Raji (cell line): Measurements from ENCODE around the gene PRSS1.

ENCODE experiments used
- POLR2A ChIP-seq: IDR thresholded peaks from 2 replicates; pipeline ENCODE4 v1.6.1; 2011; ENCODE audit warnings: low read depth, low read length, control low read depth; ENCODE audit not compliant: insufficient read depth

The PRSS1 gene

DNA sequence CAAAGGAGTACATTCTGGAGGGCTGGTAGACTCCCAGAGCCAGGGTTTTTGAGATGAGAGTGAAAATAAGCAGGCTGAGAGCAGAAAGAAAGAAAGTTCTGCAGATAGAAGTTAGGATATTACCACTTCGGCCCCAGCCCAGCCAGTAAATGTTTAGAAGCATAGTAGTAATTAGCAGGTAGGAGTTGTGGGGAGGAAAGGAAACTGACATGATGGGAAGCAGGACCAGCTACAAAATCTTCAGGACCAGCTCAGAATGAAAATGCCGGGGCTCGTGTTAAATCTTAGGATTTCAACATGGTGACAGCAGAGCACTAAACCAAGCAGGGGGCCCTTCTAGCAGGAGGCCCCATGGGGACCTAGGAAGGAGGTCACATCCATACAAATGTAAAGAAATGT lies 50.2 kb downstream of the PRSS1 start:
- no peak for TF ChIP-seq POLR2A

DNA sequence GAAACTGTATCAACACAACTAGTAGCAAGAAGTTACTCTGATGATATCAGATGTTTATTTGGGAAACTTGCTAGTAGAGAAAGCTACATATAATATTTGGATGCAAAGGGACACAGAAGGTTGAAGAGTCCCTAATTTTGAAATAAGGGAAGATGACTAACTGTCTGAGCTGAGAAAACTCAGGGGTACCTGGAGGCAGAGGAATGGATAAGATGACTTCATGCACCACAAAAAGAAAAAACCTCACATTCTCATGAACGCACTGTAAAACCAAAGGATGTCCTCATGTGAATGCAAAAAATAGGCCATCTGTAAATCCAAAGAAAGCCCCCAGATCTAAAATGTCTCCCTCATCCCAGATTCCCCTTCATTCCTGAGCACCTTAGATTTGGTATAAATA lies 50.8 kb downstream of the PRSS1 start:
- TF ChIP-seq POLR2A: no peak

DNA sequence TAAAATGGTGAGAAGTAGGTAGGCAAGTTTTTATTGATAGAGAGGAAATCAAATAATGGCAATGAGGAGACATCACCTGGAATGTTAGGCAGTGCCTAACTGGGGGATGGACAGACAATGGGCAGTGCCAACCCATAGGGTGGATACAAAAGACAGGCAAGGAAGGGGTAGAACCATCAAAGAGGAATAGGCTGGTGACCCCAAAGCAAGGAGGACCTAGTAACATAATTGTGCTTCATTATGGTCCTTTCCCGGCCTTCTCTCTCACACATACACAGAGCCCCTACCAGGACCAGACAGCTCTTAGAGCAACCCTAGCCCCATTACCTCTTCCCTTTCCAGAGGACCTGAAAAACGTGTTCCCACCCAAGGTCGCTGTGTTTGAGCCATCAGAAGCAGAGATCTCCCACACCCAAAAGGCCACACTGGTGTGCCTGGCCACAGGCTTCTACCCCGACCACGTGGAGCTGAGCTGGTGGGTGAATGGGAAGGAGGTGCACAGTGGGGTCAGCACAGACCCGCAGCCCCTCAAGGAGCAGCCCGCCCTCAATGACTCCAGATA lies 51.5 kb downstream of the PRSS1 start:
- no peak for TF ChIP-seq POLR2A

DNA sequence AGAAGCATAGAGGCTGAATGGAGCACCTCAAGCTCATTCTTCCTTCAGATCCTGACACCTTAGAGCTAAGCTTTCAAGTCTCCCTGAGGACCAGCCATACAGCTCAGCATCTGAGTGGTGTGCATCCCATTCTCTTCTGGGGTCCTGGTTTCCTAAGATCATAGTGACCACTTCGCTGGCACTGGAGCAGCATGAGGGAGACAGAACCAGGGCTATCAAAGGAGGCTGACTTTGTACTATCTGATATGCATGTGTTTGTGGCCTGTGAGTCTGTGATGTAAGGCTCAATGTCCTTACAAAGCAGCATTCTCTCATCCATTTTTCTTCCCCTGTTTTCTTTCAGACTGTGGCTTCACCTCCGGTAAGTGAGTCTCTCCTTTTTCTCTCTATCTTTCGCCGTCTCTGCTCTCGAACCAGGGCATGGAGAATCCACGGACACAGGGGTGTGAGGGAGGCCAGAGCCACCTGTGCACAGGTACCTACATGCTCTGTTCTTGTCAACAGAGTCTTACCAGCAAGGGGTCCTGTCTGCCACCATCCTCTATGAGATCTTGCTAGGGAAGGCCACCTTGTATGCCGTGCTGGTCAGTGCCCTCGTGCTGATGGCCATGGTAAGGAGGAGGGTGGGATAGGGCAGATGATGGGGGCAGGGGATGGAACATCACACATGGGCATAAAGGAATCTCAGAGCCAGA lies 52.5 kb downstream of the PRSS1 start:
- TF ChIP-seq POLR2A: no peak

DNA sequence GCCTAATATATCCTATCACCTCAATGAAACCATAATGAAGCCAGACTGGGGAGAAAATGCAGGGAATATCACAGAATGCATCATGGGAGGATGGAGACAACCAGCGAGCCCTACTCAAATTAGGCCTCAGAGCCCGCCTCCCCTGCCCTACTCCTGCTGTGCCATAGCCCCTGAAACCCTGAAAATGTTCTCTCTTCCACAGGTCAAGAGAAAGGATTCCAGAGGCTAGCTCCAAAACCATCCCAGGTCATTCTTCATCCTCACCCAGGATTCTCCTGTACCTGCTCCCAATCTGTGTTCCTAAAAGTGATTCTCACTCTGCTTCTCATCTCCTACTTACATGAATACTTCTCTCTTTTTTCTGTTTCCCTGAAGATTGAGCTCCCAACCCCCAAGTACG lies 53.0 kb downstream of the PRSS1 start:
- TF ChIP-seq POLR2A: no peak
